ENCODE measurements around the gene FGR. TPM values are rescaled to one million over a fixed set of nuclear protein-coding genes. Genes with fewer than 3 reads are reported as not detected.

The FGR gene
- total RNA-seq, 2 donors from 2014 or later = 4.0 to 10.8 TPM

GRCh38 chr1:27665016-27665651 is 30.1 kb upstream of the FGR start:
- intact Hi-C loops (cut with DNase I) = no loop called here
- WGBS = 91% methylated on average over 9 of the region's 9 CpGs
- Histone ChIP-seq H3K4me3 (no peak overlapping the region), H3K27me3 (replicated peaks; ENCODE audit: insufficient read depth) (no peaks in the 10 kb centered on the region), H3K4me1 (replicated peaks) (no peaks in the 10 kb centered on the region), H3K27ac (no peak overlapping the region), H3K36me3 (no peaks in the 10 kb centered on the region), H3K9me3 (no peaks in the 10 kb centered on the region)
- DNase-seq (ENCODE audit: low spot score) = no peak
- TF ChIP-seq POLR2A (IDR thresholded peaks at IDR 0.05) (no peak), POLR2AphosphoS5 (IDR thresholded peaks at IDR 0.05) (no peak), CTCF (IDR thresholded peaks at IDR 0.05) (no peak)

GRCh38 chr1:27664291-27664690 is 29.3 kb upstream of the FGR start:
- Histone ChIP-seq H3K27me3 (replicated peaks; ENCODE audit: insufficient read depth) (no peaks in the 10 kb centered on the region), H3K27ac (no peak overlapping the region), H3K4me1 (replicated peaks) (no peaks in the 10 kb centered on the region), H3K36me3 (no peaks in the 10 kb centered on the region), H3K4me3 (no peak overlapping the region), H3K9me3 (no peaks in the 10 kb centered on the region)
- 79% methylated on average over 8 of the region's 8 CpGs for whole genome bisulfite sequencing
- TF ChIP-seq CTCF (IDR thresholded peaks at IDR 0.05) = no peak
- TF ChIP-seq POLR2A (IDR thresholded peaks at IDR 0.05) = no peak
- no peak for TF ChIP-seq POLR2AphosphoS5 (IDR thresholded peaks at IDR 0.05)
- DNase-seq (ENCODE audit: low spot score) = no peak
- intact Hi-C loops (cut with DNase I) = loop anchor here (5.0 kb wide), 2 partner anchors 272 to 362 kb away; partner anchors contain the start of gene GPR3

GRCh38 chr1:27662707-27663393 is 27.9 kb upstream of the FGR start:
- DNase-seq (ENCODE audit: low spot score) = peak; percentile 73
- Histone ChIP-seq H3K27ac (peak overlapping the region in 1 of 2 donors; percentile 10), H3K36me3 (no peaks in the 10 kb centered on the region), H3K4me1 (replicated peaks) (no peaks in the 10 kb centered on the region), H3K4me3 (no peak overlapping the region), H3K9me3 (no peaks in the 10 kb centered on the region), H3K27me3 (replicated peaks; ENCODE audit: insufficient read depth) (no peaks in the 10 kb centered on the region)
- intact Hi-C loops (cut with DNase I) = loop anchor here (2.0 to 5.0 kb wide), 3 partner anchors 54 to 361 kb away; partner anchors contain the start of gene GPR3
- TF ChIP-seq POLR2AphosphoS5 (IDR thresholded peaks at IDR 0.05) (peak; percentile 62), CTCF (IDR thresholded peaks at IDR 0.05) (peak; percentile 74 to 97 (median 96)), POLR2A (IDR thresholded peaks at IDR 0.05) (no peak)
- WGBS = 37% methylated on average over 12 of the region's 12 CpGs

GRCh38 chr1:27662261-27662660 is 27.3 kb upstream of the FGR start:
- intact Hi-C loops (cut with DNase I) = loop anchor here (2.0 to 5.0 kb wide), 3 partner anchors 53 to 360 kb away; partner anchors contain the start of gene GPR3
- no peaks in the 10 kb centered on the region for H3K27me3 ChIP-seq (replicated peaks; ENCODE audit: insufficient read depth)
- WGBS = 82% methylated on average over 5 of the region's 5 CpGs
- no peak for DNase-seq (ENCODE audit: low spot score)
- TF ChIP-seq CTCF (IDR thresholded peaks at IDR 0.05) (no peak), POLR2AphosphoS5 (IDR thresholded peaks at IDR 0.05) (no peak), POLR2A (IDR thresholded peaks at IDR 0.05) (no peak)
- H3K4me3 ChIP-seq = no peak overlapping the region
- no peaks in the 10 kb centered on the region for H3K36me3 ChIP-seq
- H3K4me1 ChIP-seq (replicated peaks) = no peaks in the 10 kb centered on the region
- H3K27ac ChIP-seq = no peak overlapping the region
- no peaks in the 10 kb centered on the region for H3K9me3 ChIP-seq
